H1 (cell line): ENCODE measurements around the gene ACTL9.

Source experiments
- ASH2L ChIP-seq: fragments of 200-600, 300-600 bp; sonication (generic); IDR thresholded peaks from one replicate; pipeline ENCODE4 v1.7.1; 2017; ENCODE audit warnings: low read length
- ATF3 ChIP-seq: IDR thresholded peaks from 2 replicates; pipeline ENCODE4 v1.6.1; 2011; ENCODE audit warnings: low read depth, mild to moderate bottlenecking, low read length; ENCODE audit not compliant: insufficient read depth
- CHD1 ChIP-seq: IDR thresholded peaks from 2 replicates; pipeline ENCODE4 v1.6.1; 2012; ENCODE audit warnings: low read depth, low read length, improper control_type of control experiment
- CTCF ChIP-seq, 3 experiments: IDR thresholded peaks; 1 replicate in 2 of 3; 2 replicates in 1 of 3; pipeline versions ENCODE4 v1.5.1 to v1.6.1; 2011; ENCODE audit warnings: low read length in 3 of 3, mild to moderate bottlenecking in 3 of 3, inconsistent platforms in 2 of 3, low read depth in 1 of 3, moderate library complexity in 1 of 3; ENCODE audit not compliant: insufficient read depth in 1 of 3; ENCODE audit errors: control extremely low read depth in 1 of 3
- GABPA ChIP-seq: IDR thresholded peaks from 2 replicates; pipeline ENCODE4 v1.6.1; 2011; ENCODE audit warnings: mild to moderate bottlenecking, low read length, moderate library complexity, borderline replicate concordance; ENCODE audit not compliant: insufficient read depth
- GTF2F1 ChIP-seq: IDR thresholded peaks from 2 replicates; pipeline ENCODE4 v1.6.1; 2012; ENCODE audit warnings: low read depth, low read length, improper control_type of control experiment, borderline replicate concordance
- POLR2AphosphoS5 ChIP-seq: IDR thresholded peaks from 2 replicates; pipeline ENCODE4 v1.6.1; 2011; ENCODE audit warnings: low read depth, low read length
- SP1 ChIP-seq: IDR thresholded peaks from 2 replicates; pipeline ENCODE4 v1.6.1; 2011; ENCODE audit warnings: low read depth, low read length
- SRF ChIP-seq: IDR thresholded peaks from 2 replicates; pipeline ENCODE4 v1.6.1; 2011; ENCODE audit warnings: mild to moderate bottlenecking, low read depth, low read length, moderate library complexity
- SUZ12 ChIP-seq: fragments of 200-600 bp; sonication (generic); IDR thresholded peaks from 2 replicates; pipeline ENCODE4 v1.6.1; 2012; ENCODE audit warnings: mild to moderate bottlenecking, inconsistent platforms, low read length, moderate library complexity, mixed read lengths
- ZNF274 ChIP-seq: IDR thresholded peaks from 2 replicates; pipeline ENCODE4 v1.7.0; 2012; ENCODE audit warnings: low read length, borderline replicate concordance; ENCODE audit errors: extremely low read depth

- TF ChIP-seq CTCF (IDR thresholded peaks at IDR 0.05; ENCODE audit: control extremely low read depth in 1 of 3, insufficient read depth in 1 of 3, low read depth in 1 of 3, low read length in 3 of 3) (no peak), SUZ12 (no peak), GABPA (no peak), POLR2AphosphoS5 (no peak), ATF3 (no peak), SP1 (no peak), CHD1 (no peak), SRF (no peak), ZNF274 (no peak), GTF2F1 (no peak), ASH2L (no peak)
These were observed 7.6 kb downstream of the ACTL9 start for GRCh38 chr19:8690753-8691539.
